Measurements from ENCODE around the gene BCAS3.
"Not testable (repeated sequence)": the region's sequence is repeated elsewhere in the genome, so short reads cannot be mapped to it uniquely, and the experiment has no call there.

The BCAS3 gene

DNA sequence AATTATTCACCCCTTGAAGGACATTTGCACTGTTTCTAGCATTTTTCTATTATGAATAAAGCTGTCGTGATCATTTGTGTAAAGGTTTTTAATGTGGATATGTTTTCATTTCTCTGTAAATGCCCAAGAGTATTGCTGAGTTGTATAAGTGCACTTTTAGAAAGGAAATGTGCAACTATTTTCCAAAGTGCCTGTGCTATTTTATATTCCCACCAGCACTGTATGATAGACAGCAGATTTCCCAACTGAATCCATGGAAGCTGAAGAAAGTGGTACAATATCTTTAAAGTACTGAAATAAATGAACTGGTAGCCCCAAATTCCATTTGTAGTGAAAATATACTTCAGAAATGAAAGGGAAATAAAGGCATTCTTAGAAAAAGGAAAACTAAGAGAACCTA lies 238.4 kb downstream of the BCAS3 start:
- in situ Hi-C loops (cut with MboI; ENCODE audit: low sequenced_read_pairs) = no loop called here

GRCh38 chr17:60920107-60920506 lies 242.5 kb downstream of the BCAS3 start:
- in situ Hi-C loops (cut with MboI; ENCODE audit: low sequenced_read_pairs) = no loop called here

- in situ Hi-C loops (cut with MboI; ENCODE audit: low sequenced_read_pairs) = no loop called here
Observed at GRCh38 chr17:60923000-60923399, 245.3 kb downstream of the BCAS3 start.

GRCh38 chr17:60926466-60927183 lies 249.0 kb downstream of the BCAS3 start:
- in situ Hi-C loops (cut with MboI; ENCODE audit: low sequenced_read_pairs) = no loop called here

- in situ Hi-C loops (cut with MboI; ENCODE audit: low sequenced_read_pairs) = no loop called here
Observed at GRCh38 chr17:60933739-60934138, 256.1 kb downstream of the BCAS3 start.

DNA sequence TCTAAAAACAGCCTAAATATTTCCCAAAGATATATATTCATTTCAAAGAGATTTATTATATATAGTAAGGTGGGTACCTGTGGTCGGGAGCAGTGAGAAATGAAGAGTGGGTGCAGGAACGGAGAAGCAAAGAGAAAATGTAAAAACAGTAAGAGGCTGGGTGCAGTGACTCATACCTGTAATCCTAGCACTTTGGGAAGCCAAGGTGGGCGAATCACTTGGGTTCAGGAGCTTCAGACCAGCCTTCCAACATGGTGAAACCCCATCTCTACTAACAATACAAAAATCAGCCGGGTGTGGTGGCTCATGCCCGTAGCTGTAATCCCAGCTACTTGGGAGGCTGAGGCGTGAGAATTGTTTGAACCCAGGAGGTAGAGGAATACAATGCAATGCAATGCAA lies 257.1 kb downstream of the BCAS3 start:
- in situ Hi-C loops (cut with MboI; ENCODE audit: low sequenced_read_pairs) = no loop called here

- in situ Hi-C loops (cut with MboI; ENCODE audit: low sequenced_read_pairs) = not testable (repeated sequence)
Observed at GRCh38 chr17:60935991-60936390, 258.3 kb downstream of the BCAS3 start.

- in situ Hi-C loops (cut with MboI; ENCODE audit: low sequenced_read_pairs) = no loop called here
Observed at GRCh38 chr17:60939318-60939717, 261.7 kb downstream of the BCAS3 start.

- in situ Hi-C loops (cut with MboI; ENCODE audit: low sequenced_read_pairs) = no loop called here
Observed at GRCh38 chr17:60941028-60941427, 263.4 kb downstream of the BCAS3 start.

DNA sequence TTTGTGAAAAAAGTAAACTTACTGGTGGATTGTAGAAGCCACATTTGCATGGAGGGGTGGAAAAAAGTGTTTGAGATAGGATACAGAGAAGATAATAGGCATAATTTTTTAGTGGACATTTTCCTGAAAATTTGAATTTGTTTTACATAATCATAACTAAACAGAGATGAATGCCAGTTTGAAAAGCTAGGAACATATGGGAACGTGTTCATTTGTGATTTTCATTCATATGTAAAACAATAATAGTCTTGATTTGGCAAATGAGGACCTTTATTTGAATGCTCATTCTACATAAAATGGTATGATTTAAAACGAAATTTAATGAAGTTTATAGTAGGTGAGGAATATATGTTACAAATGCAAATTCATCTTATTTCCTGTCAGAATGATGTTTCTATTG lies 263.9 kb downstream of the BCAS3 start:
- in situ Hi-C loops (cut with MboI; ENCODE audit: low sequenced_read_pairs) = no loop called here

- in situ Hi-C loops (cut with MboI; ENCODE audit: low sequenced_read_pairs) = no loop called here
Observed at GRCh38 chr17:60944751-60945150, 267.1 kb downstream of the BCAS3 start.

- in situ Hi-C loops (cut with MboI; ENCODE audit: low sequenced_read_pairs) = no loop called here
Observed at GRCh38 chr17:60947100-60947499, 269.4 kb downstream of the BCAS3 start.

DNA sequence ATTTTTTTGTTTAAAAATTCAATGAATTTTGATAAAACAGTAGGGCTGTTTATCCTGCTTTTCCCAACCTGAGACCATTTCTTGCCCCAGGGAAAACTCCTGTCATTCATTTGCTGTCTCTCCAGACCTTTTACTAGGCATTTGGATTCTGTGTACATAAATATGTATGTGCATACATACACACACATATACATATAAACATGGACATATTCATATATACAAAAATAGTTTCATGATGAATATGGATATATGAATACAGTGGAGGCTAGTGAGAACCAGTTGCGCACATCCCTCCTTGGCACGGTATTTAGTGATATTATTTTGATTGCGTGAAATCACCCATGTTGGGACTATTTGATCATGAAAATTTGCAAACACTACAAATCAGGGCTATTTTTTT lies 269.9 kb downstream of the BCAS3 start:
- in situ Hi-C loops (cut with MboI; ENCODE audit: low sequenced_read_pairs) = no loop called here

DNA sequence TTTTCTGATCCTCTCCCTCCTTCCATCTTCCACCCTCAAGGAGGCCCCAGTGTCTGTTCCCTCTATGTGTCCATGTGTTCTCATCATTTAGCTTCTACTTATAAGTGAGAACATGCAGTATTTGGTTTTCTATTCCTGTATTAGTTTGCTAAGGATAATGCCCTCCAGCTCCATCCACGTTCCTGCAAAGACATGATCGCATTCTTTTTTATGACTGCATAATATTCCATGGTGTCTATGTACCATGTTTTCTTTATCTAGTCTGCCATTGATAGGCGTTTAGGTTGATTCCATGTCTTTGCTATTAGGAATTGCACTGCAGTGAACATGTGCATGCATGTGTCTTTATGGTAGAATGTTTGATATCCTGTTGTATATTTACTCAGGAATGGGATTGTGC lies 275.1 kb downstream of the BCAS3 start:
- in situ Hi-C loops (cut with MboI; ENCODE audit: low sequenced_read_pairs) = loop anchor here (25.0 kb wide), 1 partner anchor 610 kb away; no protein-coding TSS in a partner anchor

- in situ Hi-C loops (cut with MboI; ENCODE audit: low sequenced_read_pairs) = loop anchor here (25.0 kb wide), 1 partner anchor 603 kb away; no protein-coding TSS in a partner anchor
Observed at GRCh38 chr17:60959011-60959410, 281.4 kb downstream of the BCAS3 start.

DNA sequence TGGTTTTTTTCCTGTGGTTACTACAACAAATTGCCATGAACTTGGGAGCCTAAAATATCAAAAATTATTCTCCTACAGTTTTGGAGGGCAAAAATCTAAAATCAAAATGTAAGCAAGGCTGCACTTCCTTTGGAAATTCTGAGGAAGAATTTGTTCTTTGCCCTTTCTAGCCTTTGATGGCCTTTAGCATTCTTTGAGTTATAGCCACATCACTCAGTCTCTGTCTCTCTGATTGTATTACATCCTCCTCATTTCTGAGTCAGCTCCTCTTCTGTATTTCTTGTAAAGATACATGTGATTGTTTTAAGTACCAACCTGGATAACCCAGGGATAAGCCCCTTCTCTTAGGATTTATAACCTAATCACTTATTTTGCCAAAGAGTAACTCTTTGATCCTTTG lies 282.0 kb downstream of the BCAS3 start:
- in situ Hi-C loops (cut with MboI; ENCODE audit: low sequenced_read_pairs) = loop anchor here (25.0 kb wide), 1 partner anchor 603 kb away; no protein-coding TSS in a partner anchor

DNA sequence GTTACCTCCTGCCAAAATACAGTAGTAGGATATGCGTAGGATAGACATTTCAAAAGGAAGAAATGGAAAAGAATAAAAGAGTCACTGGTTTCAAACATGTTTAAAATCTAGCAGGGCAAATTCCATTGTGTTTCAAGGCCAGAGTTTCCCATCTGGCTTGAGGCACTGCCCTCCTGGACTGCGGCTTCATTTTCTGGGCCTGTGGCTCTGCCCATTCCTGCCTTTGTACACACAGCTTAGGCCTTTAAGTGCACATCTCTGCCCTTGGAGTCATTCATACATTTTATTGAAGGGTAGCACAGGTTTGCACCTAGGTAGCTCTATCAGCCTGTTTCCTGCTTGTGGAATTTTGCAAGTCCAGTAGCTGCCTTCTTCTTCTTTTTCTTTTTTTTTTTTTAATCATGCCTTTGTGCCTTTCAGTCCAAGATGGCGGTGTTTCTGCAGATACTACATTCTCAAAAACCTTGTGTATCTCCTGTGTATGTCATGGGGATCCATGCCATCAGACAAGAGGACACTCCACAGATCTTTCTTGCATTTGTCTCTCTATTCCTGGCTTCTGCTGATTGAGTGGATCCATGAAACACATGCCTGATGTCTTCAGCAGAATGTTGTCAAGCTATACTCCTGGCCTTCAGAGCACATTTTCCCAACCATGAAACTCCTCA lies 282.9 kb downstream of the BCAS3 start:
- in situ Hi-C loops (cut with MboI; ENCODE audit: low sequenced_read_pairs) = loop anchor here (25.0 kb wide), 1 partner anchor 602 kb away; no protein-coding TSS in a partner anchor

DNA sequence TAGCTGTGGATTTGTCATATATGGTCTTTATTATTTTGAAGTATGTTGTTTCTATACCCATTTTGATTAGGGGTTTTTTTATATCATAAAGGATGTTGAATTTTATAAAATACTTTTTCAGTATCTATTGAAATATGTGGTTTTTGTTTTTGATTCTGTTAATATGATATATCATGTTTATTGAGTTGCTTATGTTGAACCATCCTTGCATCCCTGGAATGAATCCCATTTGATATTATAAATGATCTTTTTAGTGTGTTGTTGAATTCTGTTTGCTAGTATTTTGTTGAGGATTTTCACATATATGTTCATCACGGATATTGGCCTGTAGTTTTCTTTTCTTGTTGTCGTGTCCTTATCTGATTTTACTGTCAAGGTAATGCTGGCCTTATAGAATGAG lies 286.5 kb downstream of the BCAS3 start:
- in situ Hi-C loops (cut with MboI; ENCODE audit: low sequenced_read_pairs) = loop anchor here (25.0 kb wide), 1 partner anchor 598 kb away; no protein-coding TSS in a partner anchor

DNA sequence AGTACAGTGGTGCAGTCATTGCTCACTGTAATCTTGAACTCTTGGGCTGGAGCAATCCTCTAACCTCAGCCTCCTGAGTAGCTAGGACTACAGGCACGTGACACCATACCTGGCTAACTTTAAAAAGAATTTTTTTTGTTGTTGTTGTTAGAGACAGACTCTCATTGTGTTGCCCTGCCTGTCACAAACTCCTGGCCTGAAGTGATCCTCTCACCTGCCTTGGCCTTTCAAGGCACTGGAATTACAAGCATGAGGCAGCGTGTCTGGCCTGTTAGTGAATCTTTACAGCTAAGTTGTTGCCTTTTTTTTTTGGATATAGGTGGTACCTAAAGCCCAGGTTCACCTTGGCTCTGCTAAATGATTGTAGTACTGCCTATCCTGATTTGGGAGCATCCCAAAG lies 290.6 kb downstream of the BCAS3 start:
- in situ Hi-C loops (cut with MboI; ENCODE audit: low sequenced_read_pairs) = loop anchor here (25.0 kb wide), 1 partner anchor 594 kb away; no protein-coding TSS in a partner anchor

DNA sequence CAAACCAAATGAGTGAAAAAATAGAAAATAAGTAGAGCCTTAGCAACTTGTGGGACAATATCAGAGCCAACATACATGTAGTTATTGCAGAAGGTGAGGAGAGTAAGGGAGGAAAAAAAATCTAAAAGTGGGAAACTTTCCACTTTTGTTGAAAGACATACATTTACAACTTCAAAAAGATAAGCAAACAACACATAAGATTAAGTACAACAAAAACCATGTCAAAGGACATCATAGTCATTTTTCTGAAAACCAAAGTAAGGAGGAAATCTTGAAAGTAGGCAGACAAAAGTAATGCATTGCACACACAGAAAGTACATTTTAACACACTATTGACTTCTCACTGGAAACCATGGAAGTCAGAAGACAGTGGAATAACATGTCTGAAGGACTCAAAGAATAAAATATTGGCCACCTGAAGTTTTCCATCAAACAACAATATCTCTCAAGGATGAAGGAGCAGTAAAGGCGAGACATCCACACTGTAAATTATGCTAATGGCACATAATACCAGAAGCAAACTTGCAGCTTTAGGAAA lies 291.9 kb downstream of the BCAS3 start:
- in situ Hi-C loops (cut with MboI; ENCODE audit: low sequenced_read_pairs) = loop anchor here (25.0 kb wide), 1 partner anchor 593 kb away; no protein-coding TSS in a partner anchor

- in situ Hi-C loops (cut with MboI; ENCODE audit: low sequenced_read_pairs) = loop anchor here (25.0 kb wide), 1 partner anchor 592 kb away; no protein-coding TSS in a partner anchor
Observed at GRCh38 chr17:60970741-60971140, 293.1 kb downstream of the BCAS3 start.

Data from HL-60/S4 treated with phorbol 12-myristate 13-acetate at 8.2 ng/mL for 4 days and 3 days (cell line).